Suprapubic skin (tissue), 4 donors: ENCODE measurements around the gene LRRC32.

Experiments used
- CTCF ChIP-seq, 2 donors: fragments of 200-600 bp in 1 of 2; fragments of 450-650 bp in 1 of 2; sonication (generic) in 1 of 2; IDR thresholded peaks; one replicate each; pipeline ENCODE4 v1.5.1; 2016 to 2019; ENCODE audit warnings: antibody characterized with exemption in 2 of 2, mild to moderate bottlenecking in 1 of 2, moderate library complexity in 1 of 2
- EP300 ChIP-seq: sonication (generic); formaldehyde crosslinking; IDR thresholded peaks from one replicate; pipeline ENCODE4 v1.6.1; 2017; ENCODE audit warnings: antibody characterized with exemption
- POLR2A ChIP-seq, 2 donors: fragments of 450-650 bp; IDR thresholded peaks; one replicate each; pipeline ENCODE4 v1.6.1; 2017; ENCODE audit warnings: antibody characterized with exemption in 2 of 2, mild to moderate bottlenecking in 2 of 2, moderate library complexity in 2 of 2
- POLR2AphosphoS5 ChIP-seq, 3 donors: sonication (generic); formaldehyde crosslinking; IDR thresholded peaks; one replicate each; pipeline ENCODE4 v1.6.1; 2017; ENCODE audit warnings: antibody characterized with exemption in 3 of 3

DNA sequence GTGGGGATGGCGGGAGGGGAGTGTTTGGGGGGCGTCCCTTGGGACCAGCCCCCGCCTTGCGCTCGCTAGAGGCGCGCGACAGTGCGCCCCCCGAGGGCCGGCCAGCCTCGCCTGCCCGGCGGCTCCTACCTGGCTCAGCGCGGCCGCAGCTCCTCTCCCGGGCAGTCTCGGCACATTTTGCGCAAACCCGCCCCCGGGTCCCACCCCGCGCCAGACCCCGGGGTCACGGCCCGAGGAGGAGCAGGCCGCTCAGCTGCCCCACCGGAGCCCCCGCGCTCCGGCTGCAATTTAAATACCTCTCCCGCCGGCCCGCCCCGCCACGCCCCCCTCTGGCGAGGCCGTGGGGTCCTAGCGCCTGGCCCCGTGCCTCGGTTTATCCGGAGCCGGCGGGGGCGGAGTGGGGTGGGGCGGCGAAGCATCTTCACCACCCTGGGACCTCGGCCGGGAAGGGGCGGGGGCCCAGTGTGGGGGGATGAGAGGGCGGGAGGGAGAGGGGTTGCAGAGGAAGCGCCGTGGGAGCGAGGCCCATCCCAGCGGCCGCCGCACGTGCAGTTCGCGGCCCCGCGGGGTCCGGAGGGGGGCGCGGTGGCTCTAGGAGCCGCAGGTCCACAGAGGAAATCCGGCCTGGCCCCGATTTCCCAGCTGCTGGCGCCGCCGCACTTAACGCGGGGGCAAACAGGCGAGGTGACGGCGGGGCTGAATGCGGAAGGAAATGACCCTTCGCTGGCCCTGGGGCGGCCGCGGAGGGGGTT lies at the start of gene LRRC32:
- TF ChIP-seq POLR2A (IDR thresholded peaks at IDR 0.05) (no peak), CTCF (IDR thresholded peaks at IDR 0.05) (no peak), EP300 (no peak), POLR2AphosphoS5 (IDR thresholded peaks at IDR 0.05) (peak in 1 of 3 donors; percentile 6)
